Measurements from ENCODE around the gene GREM1. TPM values are rescaled to one million over a fixed set of nuclear protein-coding genes. Genes with fewer than 3 reads are reported as not detected.

The GREM1 gene
- total and polyA plus RNA-seq, 2 donors (not counting 1 experiment from before 2014, with no cell fraction given): 364 to 1,863 TPM

DNA sequence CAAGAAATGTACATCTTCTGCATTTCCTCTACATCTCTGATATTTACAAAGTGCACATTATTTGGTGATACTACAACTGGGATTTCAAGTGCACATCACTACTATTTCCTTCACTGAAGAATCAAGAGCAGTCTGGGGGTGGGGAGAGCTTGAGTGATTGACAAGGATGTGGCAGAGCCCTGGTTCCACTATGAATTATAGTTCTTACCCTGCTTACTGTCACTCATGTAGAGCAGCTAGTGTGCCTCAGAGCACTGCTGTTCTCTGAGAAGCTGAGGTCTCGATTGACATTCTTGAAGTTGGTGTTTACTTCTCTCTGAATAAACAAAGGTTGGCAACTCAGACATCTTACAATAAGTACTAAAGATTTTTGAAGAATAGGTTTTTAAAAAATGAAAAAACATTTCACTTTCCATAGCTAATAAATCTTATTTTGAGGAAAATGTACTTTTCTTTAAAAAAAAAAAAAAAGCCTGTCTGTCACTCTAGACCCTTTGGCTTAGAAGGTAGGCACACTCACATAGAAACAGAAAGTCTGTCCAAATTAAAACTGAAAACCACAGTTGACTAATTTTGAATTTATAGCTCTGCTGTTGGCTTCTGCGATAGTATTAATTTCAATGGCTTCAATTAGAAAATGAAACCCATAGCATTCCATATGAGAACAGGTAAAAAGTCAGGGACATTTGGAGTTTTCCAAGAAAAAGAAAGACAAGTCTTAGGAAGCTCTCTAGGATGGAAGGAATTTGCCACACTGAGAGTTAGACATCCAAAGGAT, 5.6 kb downstream of the GREM1 start:
- Histone ChIP-seq H3K79me2 (ENCODE audit: control insufficient read depth, insufficient read depth, low read length) (peaks cover 53% of the 10 kb centered on the region), H3K9ac (ENCODE audit: insufficient read depth, low read length) (no peak overlapping the region)

DNA sequence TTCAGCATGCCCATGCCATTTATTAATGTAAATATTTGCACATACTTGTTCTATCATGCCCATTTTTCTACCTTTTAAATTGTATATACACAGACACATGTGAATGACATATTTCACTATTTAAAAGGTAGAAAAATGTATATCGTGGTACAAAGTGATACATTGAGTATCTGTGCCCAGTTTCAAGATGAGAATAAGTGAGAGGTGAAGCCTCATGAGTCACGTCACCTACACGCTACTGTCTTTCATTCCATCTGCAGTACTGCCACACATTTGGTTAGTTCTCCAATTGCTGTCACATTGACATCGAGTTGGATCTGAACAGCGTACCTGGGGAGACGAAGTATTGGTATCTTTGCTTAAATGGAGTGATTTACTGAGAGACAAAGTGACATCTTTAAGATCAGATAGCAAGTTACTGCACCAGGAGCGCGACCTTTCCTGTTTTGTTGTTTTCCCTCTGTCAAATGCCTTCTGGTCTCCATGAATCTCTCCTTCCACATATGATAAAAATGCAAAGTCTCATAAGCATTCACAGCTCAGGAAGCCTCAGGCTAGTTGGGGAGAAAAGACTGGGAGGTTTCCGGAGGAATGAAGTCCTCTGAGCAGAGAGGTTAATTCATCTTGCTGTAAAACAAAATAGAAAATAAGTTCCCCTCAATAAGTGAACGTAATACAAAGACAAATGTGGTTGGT, 12.0 kb downstream of the GREM1 start:
- DNase-seq (ENCODE audit: low read depth in 2 of 2): no peak
- Histone ChIP-seq H3K4me2 (ENCODE audit: extremely low read depth, insufficient read depth, low read length) (no peak overlapping the region), H3K27me3 (ENCODE audit: control insufficient read depth, insufficient read depth, low read length) (no peaks in the 10 kb centered on the region), H2AFZ (ENCODE audit: low read length) (no peak overlapping the region), H3K4me1 (ENCODE audit: control insufficient read depth, extremely low read depth, insufficient read depth, low read length) (no peaks in the 10 kb centered on the region), H3K9ac (ENCODE audit: insufficient read depth, low read length) (no peak overlapping the region), H3K4me3 (replicated peaks in 1 of 4; ENCODE audit: control extremely low read depth in 1 of 4, insufficient read depth in 1 of 4, low read depth in 3 of 4, low read length in 4 of 4) (no peak overlapping the region), H3K79me2 (ENCODE audit: control insufficient read depth, insufficient read depth, low read length) (peaks cover 10% of the 10 kb centered on the region), H3K27ac (ENCODE audit: insufficient read depth, low read length) (no peak overlapping the region), H4K20me1 (ENCODE audit: control insufficient read depth, extremely low read depth, insufficient read depth, low read length) (peaks cover 2% of the 10 kb centered on the region), H3K9me3 (ENCODE audit: control insufficient read depth, insufficient read depth, low read depth, low read length) (no peaks in the 10 kb centered on the region), H3K36me3 (ENCODE audit: control insufficient read depth, insufficient read depth, low read length) (peaks cover 2% of the 10 kb centered on the region)
- TF ChIP-seq EZH2 (IDR thresholded peaks at IDR 0.05; ENCODE audit: low read length, missing control alignments): no peak
- TF ChIP-seq, protein P1, sequence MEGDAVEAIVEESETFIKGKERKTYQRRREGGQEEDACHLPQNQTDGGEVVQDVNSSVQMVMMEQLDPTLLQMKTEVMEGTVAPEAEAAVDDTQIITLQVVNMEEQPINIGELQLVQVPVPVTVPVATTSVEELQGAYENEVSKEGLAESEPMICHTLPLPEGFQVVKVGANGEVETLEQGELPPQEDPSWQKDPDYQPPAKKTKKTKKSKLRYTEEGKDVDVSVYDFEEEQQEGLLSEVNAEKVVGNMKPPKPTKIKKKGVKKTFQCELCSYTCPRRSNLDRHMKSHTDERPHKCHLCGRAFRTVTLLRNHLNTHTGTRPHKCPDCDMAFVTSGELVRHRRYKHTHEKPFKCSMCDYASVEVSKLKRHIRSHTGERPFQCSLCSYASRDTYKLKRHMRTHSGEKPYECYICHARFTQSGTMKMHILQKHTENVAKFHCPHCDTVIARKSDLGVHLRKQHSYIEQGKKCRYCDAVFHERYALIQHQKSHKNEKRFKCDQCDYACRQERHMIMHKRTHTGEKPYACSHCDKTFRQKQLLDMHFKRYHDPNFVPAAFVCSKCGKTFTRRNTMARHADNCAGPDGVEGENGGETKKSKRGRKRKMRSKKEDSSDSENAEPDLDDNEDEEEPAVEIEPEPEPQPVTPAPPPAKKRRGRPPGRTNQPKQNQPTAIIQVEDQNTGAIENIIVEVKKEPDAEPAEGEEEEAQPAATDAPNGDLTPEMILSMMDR (conservative IDR thresholded peaks at IDR 0.05 in 1 of 2, IDR thresholded peaks at IDR 0.05 in 1 of 2; ENCODE audit: low read depth in 1 of 2, low read length in 2 of 2): no peak

More for the DNA sequence above, 5.6 kb downstream of the GREM1 start:
- Histone ChIP-seq H3K27me3 (ENCODE audit: control insufficient read depth, insufficient read depth, low read length) (peaks cover 16% of the 10 kb centered on the region), H3K4me2 (ENCODE audit: extremely low read depth, insufficient read depth, low read length) (no peak overlapping the region), H3K4me1 (ENCODE audit: control insufficient read depth, extremely low read depth, insufficient read depth, low read length) (no peaks in the 10 kb centered on the region), H2AFZ (ENCODE audit: low read length) (no peak overlapping the region), H3K9me3 (ENCODE audit: control insufficient read depth, insufficient read depth, low read depth, low read length) (no peaks in the 10 kb centered on the region), H3K27ac (ENCODE audit: insufficient read depth, low read length) (no peak overlapping the region), H3K4me3 (replicated peaks in 1 of 4; ENCODE audit: control extremely low read depth in 1 of 4, insufficient read depth in 1 of 4, low read depth in 3 of 4, low read length in 4 of 4) (no peak overlapping the region), H4K20me1 (ENCODE audit: control insufficient read depth, extremely low read depth, insufficient read depth, low read length) (no peaks in the 10 kb centered on the region), H3K36me3 (ENCODE audit: control insufficient read depth, insufficient read depth, low read length) (peaks cover 2% of the 10 kb centered on the region)
- TF ChIP-seq EZH2 (IDR thresholded peaks at IDR 0.05; ENCODE audit: low read length, missing control alignments): no peak
- TF ChIP-seq, protein P1 (conservative IDR thresholded peaks at IDR 0.05 in 1 of 2, IDR thresholded peaks at IDR 0.05 in 1 of 2; ENCODE audit: low read depth in 1 of 2, low read length in 2 of 2): no peak
- no peak for DNase-seq (ENCODE audit: low read depth in 2 of 2)
